GM12873 (cell line): ENCODE results near the gene HTRA1.

Source experiments
- CTCF ChIP-seq: IDR thresholded peaks from 2 replicates; pipeline ENCODE4 v1.5.1; 2012; ENCODE audit warnings: low read depth, mild to moderate bottlenecking, moderate library complexity, low read length, control low read depth; ENCODE audit not compliant: insufficient read depth; ENCODE audit errors: missing control alignments

HTRA1 gene

GRCh38 chr10:122492999-122493481 is 31.7 kb downstream of the HTRA1 start:
- TF ChIP-seq CTCF, result no peak

- TF ChIP-seq CTCF, result no peak
Measured at GRCh38 chr10:122493761-122494160, 32.4 kb downstream of the HTRA1 start.

- TF ChIP-seq CTCF, result no peak
Measured at GRCh38 chr10:122494173-122494820, 32.9 kb downstream of the HTRA1 start.

GRCh38 chr10:122494833-122495232 is 33.5 kb downstream of the HTRA1 start:
- no peak for TF ChIP-seq CTCF

- TF ChIP-seq CTCF, result no peak
Measured at GRCh38 chr10:122495406-122496340, 34.3 kb downstream of the HTRA1 start.

- TF ChIP-seq CTCF, result no peak
Measured at GRCh38 chr10:122497241-122497640, 35.9 kb downstream of the HTRA1 start.

GRCh38 chr10:122498521-122498920 is 37.2 kb downstream of the HTRA1 start:
- no peak for TF ChIP-seq CTCF
